ENCODE data around the gene FIGNL1. TPM values are rescaled to one million over a fixed set of nuclear protein-coding genes. Genes with fewer than 3 reads are reported as not detected.

Gene FIGNL1
- polyA plus RNA-seq, 2 of the 4 experiments (the other 2 are of a cell fraction): 25.4 to 27.9 TPM

DNA sequence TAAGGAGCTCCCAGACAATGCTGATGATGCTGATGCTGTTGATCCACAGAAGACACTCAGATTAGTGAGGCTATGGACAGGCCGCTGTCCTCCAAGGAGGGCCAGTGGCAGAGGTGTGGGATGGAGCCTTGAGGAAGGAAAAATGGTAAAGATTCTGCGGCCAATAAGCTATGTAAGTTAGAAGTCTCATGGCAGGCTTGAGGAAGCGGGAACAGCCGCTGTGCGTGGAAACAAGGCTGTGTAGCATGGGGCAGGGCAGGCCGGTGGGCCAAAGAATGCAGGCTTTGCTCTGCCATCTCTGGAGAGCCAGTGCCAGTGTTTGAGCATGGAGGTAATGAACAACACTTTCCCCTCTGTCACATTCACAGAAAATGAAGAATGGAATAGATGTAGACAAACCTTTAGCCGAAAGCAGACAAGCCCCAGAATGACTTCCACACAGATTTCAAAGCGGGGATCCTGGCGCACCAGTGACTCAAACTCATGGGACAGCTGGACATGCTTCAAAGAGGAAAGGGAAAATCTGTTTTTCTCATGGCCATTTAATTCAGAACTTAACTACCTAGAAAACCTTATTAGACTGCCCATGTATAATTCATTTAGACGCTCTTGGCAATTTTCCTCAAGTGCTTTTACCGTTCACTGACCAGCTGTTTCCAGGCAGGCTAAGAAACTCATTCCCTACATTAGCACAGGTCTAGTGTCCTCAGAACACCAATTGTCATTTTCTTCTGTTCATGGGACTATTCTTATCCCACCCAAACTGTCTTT is 16.9 kb upstream of the FIGNL1 start:
- CTCF ChIA-PET: interaction anchor here (0.6 to 11.4 kb wide), 56 partner anchors 13 to 901 kb away, joined by 3 to 145 read pairs (median 5); no protein-coding TSS in a partner anchor
- no peak for TF ChIP-seq RNF2 (IDR thresholded peaks at IDR 0.05; ENCODE audit: borderline replicate concordance, low read depth)
- no peak for TF ChIP-seq ESRRA (IDR thresholded peaks at IDR 0.05; ENCODE audit: borderline replicate concordance, low read length)
- no peak for TF ChIP-seq ELK1 (IDR thresholded peaks at IDR 0.05; ENCODE audit: low read depth, low read length)
- TF ChIP-seq MAFK (IDR thresholded peaks at IDR 0.05; ENCODE audit: partially characterized antibody): no peak
- TF ChIP-seq SREBF2 (IDR thresholded peaks at IDR 0.05): no peak
- no peak for TF ChIP-seq POLR2A (IDR thresholded peaks at IDR 0.05; ENCODE audit: low read length)
- no peak for TF ChIP-seq POLR2AphosphoS2 (conservative IDR thresholded peaks at IDR 0.05; ENCODE audit: low read length)
- no peak for TF ChIP-seq USF2 (IDR thresholded peaks at IDR 0.05)
- no peak for TF ChIP-seq ZC3H11A (IDR thresholded peaks at IDR 0.05)
- no peak for TF ChIP-seq RARB (CRISPR knock-in tag; IDR thresholded peaks at IDR 0.05)
- no peak for TF ChIP-seq RAD21 (conservative IDR thresholded peaks at IDR 0.05 in 1 of 2, IDR thresholded peaks at IDR 0.05 in 1 of 2)
- no peak for TF ChIP-seq MAZ (IDR thresholded peaks at IDR 0.05; ENCODE audit: borderline replicate concordance, low read depth, low read length)
- TF ChIP-seq CEBPB (IDR thresholded peaks at IDR 0.05): no peak
- no peak for TF ChIP-seq HEYL (CRISPR knock-in tag; IDR thresholded peaks at IDR 0.05)
- 0 out of 3 replicates have a peak, but pooled peaks cover 3% of the 10 kb centered on the region for H3K4me1 ChIP-seq
- DNase-seq (ENCODE audit: low read depth in 1 of 2, low spot score in 1 of 2) (no peak), ATAC-seq (no peak), FAIRE-seq (no peak)
- POLR2A ChIA-PET: no interaction called here
- 95% methylated on average over 11 of the region's 11 CpGs for WGBS (ENCODE audit: missing lambda C conversion rate)
- no peak overlapping the region for H3K27ac ChIP-seq
- no peaks in the 10 kb centered on the region for H3K9me3 ChIP-seq
- no peak overlapping the region for H3K4me3 ChIP-seq
- no peak overlapping the region for H3K4me2 ChIP-seq

DNA sequence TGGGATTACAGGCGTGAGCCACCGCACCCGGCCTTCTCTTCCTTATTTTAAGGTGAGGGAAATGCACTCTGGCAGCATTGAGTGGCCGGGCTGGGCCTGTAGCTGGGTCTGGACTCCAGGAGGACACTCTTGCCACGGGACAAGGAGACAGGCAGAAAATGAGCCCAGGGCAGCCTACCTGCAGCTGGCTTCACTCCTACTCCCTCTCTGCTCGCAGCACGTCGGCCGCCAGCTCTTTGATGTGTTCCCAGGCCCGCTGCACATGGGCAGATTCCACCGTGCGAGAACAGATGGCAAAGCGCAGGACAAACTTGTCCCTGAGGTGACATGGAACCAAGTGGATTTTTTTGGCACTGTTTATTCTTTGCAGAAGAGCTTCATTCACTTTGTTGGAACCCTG is 12.9 kb upstream of the FIGNL1 start:
- H3K9me3 ChIP-seq: no peaks in the 10 kb centered on the region
- no peak overlapping the region for H3K4me3 ChIP-seq
- POLR2A ChIA-PET: no interaction called here
- H3K4me1 ChIP-seq: no peaks in the 10 kb centered on the region
- no peak for DNase-seq (ENCODE audit: low read depth in 1 of 2, low spot score in 1 of 2)
- H3K27ac ChIP-seq: no peak overlapping the region
- 77% methylated on average over 13 of the region's 13 CpGs for WGBS (ENCODE audit: missing lambda C conversion rate)
- no peak for FAIRE-seq
- ATAC-seq: no peak
- TF ChIP-seq HOXB5 (CRISPR knock-in tag; IDR thresholded peaks at IDR 0.05) (no peak), SMC3 (IDR thresholded peaks at IDR 0.05) (no peak), POLR2A (IDR thresholded peaks at IDR 0.05; ENCODE audit: low read length) (no peak)
- TF ChIP-seq, protein P1, sequence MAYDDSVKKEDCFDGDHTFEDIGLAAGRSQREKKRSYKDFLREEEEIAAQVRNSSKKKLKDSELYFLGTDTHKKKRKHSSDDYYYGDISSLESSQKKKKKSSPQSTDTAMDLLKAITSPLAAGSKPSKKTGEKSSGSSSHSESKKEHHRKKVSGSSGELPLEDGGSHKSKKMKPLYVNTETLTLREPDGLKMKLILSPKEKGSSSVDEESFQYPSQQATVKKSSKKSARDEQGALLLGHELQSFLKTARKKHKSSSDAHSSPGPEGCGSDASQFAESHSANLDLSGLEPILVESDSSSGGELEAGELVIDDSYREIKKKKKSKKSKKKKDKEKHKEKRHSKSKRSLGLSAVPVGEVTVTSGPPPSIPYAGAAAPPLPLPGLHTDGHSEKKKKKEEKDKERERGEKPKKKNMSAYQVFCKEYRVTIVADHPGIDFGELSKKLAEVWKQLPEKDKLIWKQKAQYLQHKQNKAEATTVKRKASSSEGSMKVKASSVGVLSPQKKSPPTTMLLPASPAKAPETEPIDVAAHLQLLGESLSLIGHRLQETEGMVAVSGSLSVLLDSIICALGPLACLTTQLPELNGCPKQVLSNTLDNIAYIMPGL (CRISPR knock-in tag; IDR thresholded peaks at IDR 0.05; ENCODE audit: borderline replicate concordance): no peak
- no peak overlapping the region for H3K4me2 ChIP-seq
- CTCF ChIA-PET: interaction anchor here (0.8 to 1.9 kb wide), 7 partner anchors 12 to 698 kb away, joined by 3 to 9 read pairs (median 3); partner anchors contain the start of gene FIGNL1

DNA sequence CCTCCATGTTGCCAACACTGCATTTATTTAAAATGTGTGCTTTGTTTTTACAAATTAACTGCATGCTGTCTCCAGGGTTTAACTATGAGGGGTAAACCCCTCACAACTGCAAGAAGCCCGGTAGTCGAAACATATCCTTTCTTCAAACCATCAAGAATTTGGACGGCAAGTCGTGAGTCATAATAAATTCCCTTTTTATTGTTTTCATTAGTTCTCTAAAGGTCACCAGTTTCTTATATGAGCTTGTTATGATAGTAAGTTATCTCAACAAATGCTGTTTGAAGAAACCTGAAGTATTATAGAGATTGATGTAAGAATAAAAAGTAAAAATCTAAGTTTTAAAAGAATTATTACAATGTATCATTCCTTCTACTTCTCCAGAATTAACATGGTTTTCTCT is 12.2 kb upstream of the FIGNL1 start:
- H3K4me1 ChIP-seq: no peaks in the 10 kb centered on the region
- no peak overlapping the region for H3K4me2 ChIP-seq
- ATAC-seq (no peak), DNase-seq (ENCODE audit: low read depth in 1 of 2, low spot score in 1 of 2) (no peak), FAIRE-seq (no peak)
- CTCF ChIA-PET: interaction anchor here (0.8 to 1.9 kb wide), 5 partner anchors 13 to 699 kb away, joined by 3 to 9 read pairs (median 4); partner anchors contain the start of gene FIGNL1
- H3K9me3 ChIP-seq: no peaks in the 10 kb centered on the region
- POLR2A ChIA-PET: no interaction called here
- WGBS (ENCODE audit: missing lambda C conversion rate): 49% methylated on average over 4 of the region's 4 CpGs
- H3K27ac ChIP-seq: no peak overlapping the region
- H3K4me3 ChIP-seq: no peak overlapping the region
- TF ChIP-seq CBX2 (IDR thresholded peaks at IDR 0.05; ENCODE audit: borderline replicate concordance, low read depth) (no peak), RARB (CRISPR knock-in tag; IDR thresholded peaks at IDR 0.05) (no peak), E2F6 (IDR thresholded peaks at IDR 0.05; ENCODE audit: borderline replicate concordance, low read depth) (no peak), ZFP36 (IDR thresholded peaks at IDR 0.05; ENCODE audit: borderline replicate concordance, partially characterized antibody) (no peak), CHD2 (IDR thresholded peaks at IDR 0.05; ENCODE audit: low read length, partially characterized antibody) (no peak), RCOR1 (IDR thresholded peaks at IDR 0.05; ENCODE audit: low read depth, low read length) (no peak), TFCP2L1 (CRISPR knock-in tag; IDR thresholded peaks at IDR 0.05) (no peak), EP300 (IDR thresholded peaks at IDR 0.05) (no peak), CEBPB (IDR thresholded peaks at IDR 0.05) (no peak)
- TF ChIP-seq, protein P2, sequence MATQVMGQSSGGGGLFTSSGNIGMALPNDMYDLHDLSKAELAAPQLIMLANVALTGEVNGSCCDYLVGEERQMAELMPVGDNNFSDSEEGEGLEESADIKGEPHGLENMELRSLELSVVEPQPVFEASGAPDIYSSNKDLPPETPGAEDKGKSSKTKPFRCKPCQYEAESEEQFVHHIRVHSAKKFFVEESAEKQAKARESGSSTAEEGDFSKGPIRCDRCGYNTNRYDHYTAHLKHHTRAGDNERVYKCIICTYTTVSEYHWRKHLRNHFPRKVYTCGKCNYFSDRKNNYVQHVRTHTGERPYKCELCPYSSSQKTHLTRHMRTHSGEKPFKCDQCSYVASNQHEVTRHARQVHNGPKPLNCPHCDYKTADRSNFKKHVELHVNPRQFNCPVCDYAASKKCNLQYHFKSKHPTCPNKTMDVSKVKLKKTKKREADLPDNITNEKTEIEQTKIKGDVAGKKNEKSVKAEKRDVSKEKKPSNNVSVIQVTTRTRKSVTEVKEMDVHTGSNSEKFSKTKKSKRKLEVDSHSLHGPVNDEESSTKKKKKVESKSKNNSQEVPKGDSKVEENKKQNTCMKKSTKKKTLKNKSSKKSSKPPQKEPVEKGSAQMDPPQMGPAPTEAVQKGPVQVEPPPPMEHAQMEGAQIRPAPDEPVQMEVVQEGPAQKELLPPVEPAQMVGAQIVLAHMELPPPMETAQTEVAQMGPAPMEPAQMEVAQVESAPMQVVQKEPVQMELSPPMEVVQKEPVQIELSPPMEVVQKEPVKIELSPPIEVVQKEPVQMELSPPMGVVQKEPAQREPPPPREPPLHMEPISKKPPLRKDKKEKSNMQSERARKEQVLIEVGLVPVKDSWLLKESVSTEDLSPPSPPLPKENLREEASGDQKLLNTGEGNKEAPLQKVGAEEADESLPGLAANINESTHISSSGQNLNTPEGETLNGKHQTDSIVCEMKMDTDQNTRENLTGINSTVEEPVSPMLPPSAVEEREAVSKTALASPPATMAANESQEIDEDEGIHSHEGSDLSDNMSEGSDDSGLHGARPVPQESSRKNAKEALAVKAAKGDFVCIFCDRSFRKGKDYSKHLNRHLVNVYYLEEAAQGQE (IDR thresholded peaks at IDR 0.05): no peak
